HL-60 (cell line): Measurements from ENCODE around the gene ANKRD27.

Source experiments
- POLR2AphosphoS5 ChIP-seq: IDR thresholded peaks from 2 replicates; pipeline ENCODE4 v1.6.1; 2012; ENCODE audit warnings: low read depth
- SPI1 ChIP-seq: IDR thresholded peaks from 2 replicates; pipeline ENCODE4 v1.6.1; 2012; ENCODE audit warnings: low read depth, mild to moderate bottlenecking, borderline replicate concordance
- TF ChIP-seq, protein P1 (sequence below): IDR thresholded peaks from one replicate; pipeline ENCODE4 v1.5.1; 2011; ENCODE audit warnings: low read length, control low read depth, inconsistent platforms; ENCODE audit not compliant: insufficient read depth
- TF ChIP-seq, protein P2 (sequence below): IDR thresholded peaks from 2 replicates; pipeline ENCODE4 v1.6.1; 2012; ENCODE audit warnings: low read depth; ENCODE audit not compliant: insufficient replicate concordance

DNA sequence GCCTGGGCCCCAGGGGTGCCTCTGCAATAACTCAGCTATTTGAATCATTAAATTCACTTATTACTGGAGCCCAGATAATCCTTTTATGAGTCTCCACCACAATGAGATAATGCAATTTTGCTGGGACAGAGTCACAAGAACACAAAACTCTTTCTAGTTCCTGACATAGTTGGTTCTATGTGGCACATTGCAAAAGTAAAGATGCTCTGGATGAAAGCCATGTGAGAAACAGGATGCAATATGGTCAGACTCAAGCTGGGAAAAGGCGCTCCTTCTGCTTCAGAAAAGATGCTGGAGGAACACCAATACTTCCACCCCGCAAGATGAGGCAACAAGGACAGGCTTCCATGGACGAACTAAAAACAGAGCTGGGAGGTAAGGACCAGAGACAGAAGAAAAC lies 5.7 kb downstream of the ANKRD27 start:
- TF ChIP-seq, protein P1, sequence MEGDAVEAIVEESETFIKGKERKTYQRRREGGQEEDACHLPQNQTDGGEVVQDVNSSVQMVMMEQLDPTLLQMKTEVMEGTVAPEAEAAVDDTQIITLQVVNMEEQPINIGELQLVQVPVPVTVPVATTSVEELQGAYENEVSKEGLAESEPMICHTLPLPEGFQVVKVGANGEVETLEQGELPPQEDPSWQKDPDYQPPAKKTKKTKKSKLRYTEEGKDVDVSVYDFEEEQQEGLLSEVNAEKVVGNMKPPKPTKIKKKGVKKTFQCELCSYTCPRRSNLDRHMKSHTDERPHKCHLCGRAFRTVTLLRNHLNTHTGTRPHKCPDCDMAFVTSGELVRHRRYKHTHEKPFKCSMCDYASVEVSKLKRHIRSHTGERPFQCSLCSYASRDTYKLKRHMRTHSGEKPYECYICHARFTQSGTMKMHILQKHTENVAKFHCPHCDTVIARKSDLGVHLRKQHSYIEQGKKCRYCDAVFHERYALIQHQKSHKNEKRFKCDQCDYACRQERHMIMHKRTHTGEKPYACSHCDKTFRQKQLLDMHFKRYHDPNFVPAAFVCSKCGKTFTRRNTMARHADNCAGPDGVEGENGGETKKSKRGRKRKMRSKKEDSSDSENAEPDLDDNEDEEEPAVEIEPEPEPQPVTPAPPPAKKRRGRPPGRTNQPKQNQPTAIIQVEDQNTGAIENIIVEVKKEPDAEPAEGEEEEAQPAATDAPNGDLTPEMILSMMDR = no peak
- TF ChIP-seq, protein P2, sequence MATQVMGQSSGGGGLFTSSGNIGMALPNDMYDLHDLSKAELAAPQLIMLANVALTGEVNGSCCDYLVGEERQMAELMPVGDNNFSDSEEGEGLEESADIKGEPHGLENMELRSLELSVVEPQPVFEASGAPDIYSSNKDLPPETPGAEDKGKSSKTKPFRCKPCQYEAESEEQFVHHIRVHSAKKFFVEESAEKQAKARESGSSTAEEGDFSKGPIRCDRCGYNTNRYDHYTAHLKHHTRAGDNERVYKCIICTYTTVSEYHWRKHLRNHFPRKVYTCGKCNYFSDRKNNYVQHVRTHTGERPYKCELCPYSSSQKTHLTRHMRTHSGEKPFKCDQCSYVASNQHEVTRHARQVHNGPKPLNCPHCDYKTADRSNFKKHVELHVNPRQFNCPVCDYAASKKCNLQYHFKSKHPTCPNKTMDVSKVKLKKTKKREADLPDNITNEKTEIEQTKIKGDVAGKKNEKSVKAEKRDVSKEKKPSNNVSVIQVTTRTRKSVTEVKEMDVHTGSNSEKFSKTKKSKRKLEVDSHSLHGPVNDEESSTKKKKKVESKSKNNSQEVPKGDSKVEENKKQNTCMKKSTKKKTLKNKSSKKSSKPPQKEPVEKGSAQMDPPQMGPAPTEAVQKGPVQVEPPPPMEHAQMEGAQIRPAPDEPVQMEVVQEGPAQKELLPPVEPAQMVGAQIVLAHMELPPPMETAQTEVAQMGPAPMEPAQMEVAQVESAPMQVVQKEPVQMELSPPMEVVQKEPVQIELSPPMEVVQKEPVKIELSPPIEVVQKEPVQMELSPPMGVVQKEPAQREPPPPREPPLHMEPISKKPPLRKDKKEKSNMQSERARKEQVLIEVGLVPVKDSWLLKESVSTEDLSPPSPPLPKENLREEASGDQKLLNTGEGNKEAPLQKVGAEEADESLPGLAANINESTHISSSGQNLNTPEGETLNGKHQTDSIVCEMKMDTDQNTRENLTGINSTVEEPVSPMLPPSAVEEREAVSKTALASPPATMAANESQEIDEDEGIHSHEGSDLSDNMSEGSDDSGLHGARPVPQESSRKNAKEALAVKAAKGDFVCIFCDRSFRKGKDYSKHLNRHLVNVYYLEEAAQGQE = no peak
- TF ChIP-seq POLR2AphosphoS5 (no peak), SPI1 (no peak)
